SK-N-SH treated with all-trans-retinoic acid at 6 μM for 48 hours (cell line): Measurements from ENCODE around the gene PRKCQ.

Experiments used
- ATAC-seq: fragments of 200-7000 bp; cut with Tn5 transposase; 3 replicates; pipeline ENCODE4 v1.9.1; 2020; ENCODE audit warnings: mild to moderate bottlenecking, moderate library complexity
- ARNTL ChIP-seq: fragments of 450-650 bp; formaldehyde crosslinking; IDR thresholded peaks from 2 replicates; pipeline ENCODE4 v1.5.0; 2020; ENCODE audit warnings: low read depth, mild to moderate bottlenecking, moderate library complexity, borderline replicate concordance
- BACH2 ChIP-seq: fragments of 250-450 bp; sonication (Bioruptor Pico); IDR thresholded peaks from 2 replicates; pipeline ENCODE4 v1.9.0; 2021; ENCODE audit warnings: mild to moderate bottlenecking, borderline replicate concordance
- CSDC2 ChIP-seq: fragments of 250-450 bp; sonication (Bioruptor Pico); IDR thresholded peaks from 2 replicates; pipeline ENCODE4 v1.5.0; 2020; ENCODE audit warnings: mild to moderate bottlenecking, moderate library complexity
- CSRNP3 ChIP-seq: fragments of 250-450 bp; sonication (Bioruptor Pico); IDR thresholded peaks from 2 replicates; pipeline ENCODE4 v1.5.1; 2021; ENCODE audit warnings: mild to moderate bottlenecking, moderate library complexity
- ESRRG ChIP-seq: fragments of 250-450 bp; sonication (Bioruptor Pico); IDR thresholded peaks from 2 replicates; pipeline ENCODE4 v1.6.1; 2021; ENCODE audit warnings: mild to moderate bottlenecking
- GLIS3 ChIP-seq: fragments of 250-450 bp; sonication (Bioruptor Pico); IDR thresholded peaks from 2 replicates; pipeline ENCODE4 v1.5.0; 2020; ENCODE audit warnings: mild to moderate bottlenecking, moderate library complexity
- ISL1 ChIP-seq: fragments of 250-450 bp; sonication (Bioruptor Pico); IDR thresholded peaks from 2 replicates; pipeline ENCODE4 v2.1.2; 2022; ENCODE audit warnings: mild to moderate bottlenecking, moderate library complexity
- OSR1 ChIP-seq: fragments of 250-450 bp; sonication (Bioruptor Pico); IDR thresholded peaks from 2 replicates; pipeline ENCODE4 v1.8.0; 2022; ENCODE audit warnings: moderate library complexity, mild to moderate bottlenecking, inconsistent platforms
- POU6F1 ChIP-seq: fragments of 250-450 bp; sonication (Bioruptor Pico); IDR thresholded peaks from 2 replicates; pipeline ENCODE4 v1.8.0; 2021; ENCODE audit warnings: low read depth, mild to moderate bottlenecking, moderate library complexity, borderline replicate concordance
- PPARA ChIP-seq: fragments of 250-450 bp; sonication (Bioruptor Pico); IDR thresholded peaks from 2 replicates; pipeline ENCODE4 v1.5.0; 2020; ENCODE audit warnings: mild to moderate bottlenecking, borderline replicate concordance
- RARB ChIP-seq: fragments of 250-450 bp; sonication (Bioruptor Pico); IDR thresholded peaks from 2 replicates; pipeline ENCODE4 v1.8.0; 2021; ENCODE audit warnings: mild to moderate bottlenecking, moderate library complexity
- SNAI2 ChIP-seq: fragments of 250-450 bp; sonication (Bioruptor Pico); IDR thresholded peaks from 2 replicates; pipeline ENCODE4 v1.5.0; 2020; ENCODE audit warnings: mild to moderate bottlenecking, moderate library complexity
- TCF4 ChIP-seq: fragments of 250-450 bp; sonication (Bioruptor Pico); IDR thresholded peaks from 2 replicates; pipeline ENCODE4 v1.8.0; 2021; ENCODE audit warnings: mild to moderate bottlenecking, moderate library complexity, borderline replicate concordance
- TOX ChIP-seq: fragments of 250-450 bp; sonication (Bioruptor Pico); IDR thresholded peaks from 2 replicates; pipeline ENCODE4 v1.8.0; 2021; ENCODE audit warnings: mild to moderate bottlenecking, moderate library complexity, borderline replicate concordance
- TSHZ2 ChIP-seq: fragments of 250-450 bp; sonication (Bioruptor Pico); IDR thresholded peaks from 2 replicates; pipeline ENCODE4 v1.5.0; 2020; ENCODE audit warnings: mild to moderate bottlenecking, moderate library complexity
- ZC3H10 ChIP-seq: fragments of 250-450 bp; sonication (Bioruptor Pico); IDR thresholded peaks from 2 replicates; pipeline ENCODE4 v1.5.1; 2021; ENCODE audit warnings: mild to moderate bottlenecking, moderate library complexity
- ZFP3 ChIP-seq: fragments of 250-450 bp; sonication (Bioruptor Pico); IDR thresholded peaks from 2 replicates; pipeline ENCODE4 v1.5.0; 2020; ENCODE audit warnings: mild to moderate bottlenecking, moderate library complexity
- ZFP30 ChIP-seq: fragments of 450-650 bp; formaldehyde crosslinking; IDR thresholded peaks from 2 replicates; pipeline ENCODE4 v1.5.0; 2022; ENCODE audit warnings: mild to moderate bottlenecking, moderate library complexity
- ZNF565 ChIP-seq: fragments of 450-650 bp; formaldehyde crosslinking; conservative IDR thresholded peaks from 2 replicates; pipeline ENCODE4 v1.5.0; 2020; ENCODE audit warnings: low read depth, mild to moderate bottlenecking, moderate library complexity
- ZNF70 ChIP-seq: fragments of 450-650 bp; formaldehyde crosslinking; IDR thresholded peaks from 2 replicates; pipeline ENCODE4 v1.5.0; 2020; ENCODE audit warnings: mild to moderate bottlenecking, moderate library complexity
- ZNF8 ChIP-seq: fragments of 450-650 bp; formaldehyde crosslinking; IDR thresholded peaks from 2 replicates; pipeline ENCODE4 v1.5.0; 2020; ENCODE audit warnings: mild to moderate bottlenecking, moderate library complexity
- TF ChIP-seq, protein P1 (sequence below): fragments of 250-450 bp; sonication (Bioruptor Pico); IDR thresholded peaks from 2 replicates; pipeline ENCODE4 v1.8.0; 2020; ENCODE audit warnings: mild to moderate bottlenecking, moderate library complexity, borderline replicate concordance
- TF ChIP-seq, protein P2 (sequence below): fragments of 250-450 bp; sonication (Bioruptor Pico); IDR thresholded peaks from 2 replicates; pipeline ENCODE4 v1.5.1; 2020; ENCODE audit warnings: low read depth, mild to moderate bottlenecking, moderate library complexity

PRKCQ gene

GRCh38 chr10:6505300-6505699, 74.8 kb downstream of the PRKCQ start:
- no peak for ATAC-seq
- no peak for TF ChIP-seq ESRRG (CRISPR knock-in tag)
- TF ChIP-seq ZNF565 (CRISPR knock-in tag), result no peak
- TF ChIP-seq OSR1 (CRISPR knock-in tag), result no peak
- TF ChIP-seq ZC3H10, result no peak
- no peak for TF ChIP-seq SNAI2 (CRISPR knock-in tag)
- no peak for TF ChIP-seq TCF4
- no peak for TF ChIP-seq ZNF70 (CRISPR knock-in tag)
- TF ChIP-seq RARB, result no peak
- TF ChIP-seq POU6F1 (CRISPR knock-in tag), result no peak
- TF ChIP-seq, all 23 proteins: peak for 0

DNA sequence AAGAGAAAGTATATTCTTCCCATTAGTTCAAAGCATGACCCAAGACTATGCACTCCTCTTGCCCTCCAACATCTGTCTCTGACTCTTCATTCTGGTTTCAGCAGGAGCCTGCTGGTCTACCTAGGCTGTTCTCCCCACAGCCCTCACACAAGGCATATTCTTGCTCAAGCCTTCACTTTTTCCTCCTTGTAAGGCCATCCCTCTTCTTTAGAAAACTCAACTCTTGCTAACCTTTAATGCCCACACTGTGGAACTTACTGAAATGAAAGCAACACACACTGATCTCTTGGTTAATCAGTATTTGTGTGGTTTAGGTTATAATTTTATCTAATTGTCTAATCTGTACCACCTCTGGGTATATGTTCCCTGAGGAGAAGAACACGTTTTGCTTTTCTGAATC, 75.8 kb downstream of the PRKCQ start:
- ATAC-seq, result no peak
- TF ChIP-seq ESRRG (CRISPR knock-in tag) (no peak), SNAI2 (CRISPR knock-in tag) (no peak), PPARA (CRISPR knock-in tag) (no peak), TOX (CRISPR knock-in tag) (no peak), ZC3H10 (no peak), BACH2 (CRISPR knock-in tag) (no peak), CSDC2 (no peak), ZFP30 (CRISPR knock-in tag) (no peak), CSRNP3 (no peak), OSR1 (CRISPR knock-in tag) (no peak), ZFP3 (CRISPR knock-in tag) (no peak), ZNF8 (no peak)
- TF ChIP-seq, protein P1, sequence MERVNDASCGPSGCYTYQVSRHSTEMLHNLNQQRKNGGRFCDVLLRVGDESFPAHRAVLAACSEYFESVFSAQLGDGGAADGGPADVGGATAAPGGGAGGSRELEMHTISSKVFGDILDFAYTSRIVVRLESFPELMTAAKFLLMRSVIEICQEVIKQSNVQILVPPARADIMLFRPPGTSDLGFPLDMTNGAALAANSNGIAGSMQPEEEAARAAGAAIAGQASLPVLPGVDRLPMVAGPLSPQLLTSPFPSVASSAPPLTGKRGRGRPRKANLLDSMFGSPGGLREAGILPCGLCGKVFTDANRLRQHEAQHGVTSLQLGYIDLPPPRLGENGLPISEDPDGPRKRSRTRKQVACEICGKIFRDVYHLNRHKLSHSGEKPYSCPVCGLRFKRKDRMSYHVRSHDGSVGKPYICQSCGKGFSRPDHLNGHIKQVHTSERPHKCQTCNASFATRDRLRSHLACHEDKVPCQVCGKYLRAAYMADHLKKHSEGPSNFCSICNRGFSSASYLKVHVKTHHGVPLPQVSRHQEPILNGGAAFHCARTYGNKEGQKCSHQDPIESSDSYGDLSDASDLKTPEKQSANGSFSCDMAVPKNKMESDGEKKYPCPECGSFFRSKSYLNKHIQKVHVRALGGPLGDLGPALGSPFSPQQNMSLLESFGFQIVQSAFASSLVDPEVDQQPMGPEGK (CRISPR knock-in tag), result no peak
- TF ChIP-seq, protein P2, sequence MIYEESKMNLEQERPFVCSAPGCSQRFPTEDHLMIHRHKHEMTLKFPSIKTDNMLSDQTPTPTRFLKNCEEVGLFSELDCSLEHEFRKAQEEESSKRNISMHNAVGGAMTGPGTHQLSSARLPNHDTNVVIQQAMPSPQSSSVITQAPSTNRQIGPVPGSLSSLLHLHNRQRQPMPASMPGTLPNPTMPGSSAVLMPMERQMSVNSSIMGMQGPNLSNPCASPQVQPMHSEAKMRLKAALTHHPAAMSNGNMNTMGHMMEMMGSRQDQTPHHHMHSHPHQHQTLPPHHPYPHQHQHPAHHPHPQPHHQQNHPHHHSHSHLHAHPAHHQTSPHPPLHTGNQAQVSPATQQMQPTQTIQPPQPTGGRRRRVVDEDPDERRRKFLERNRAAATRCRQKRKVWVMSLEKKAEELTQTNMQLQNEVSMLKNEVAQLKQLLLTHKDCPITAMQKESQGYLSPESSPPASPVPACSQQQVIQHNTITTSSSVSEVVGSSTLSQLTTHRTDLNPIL (CRISPR knock-in tag), result no peak

GRCh38 chr10:6503171-6503570, 76.9 kb downstream of the PRKCQ start:
- TF ChIP-seq CSDC2, result no peak
- TF ChIP-seq TSHZ2 (CRISPR knock-in tag), result no peak
- no peak for TF ChIP-seq ARNTL (CRISPR knock-in tag)
- no peak for TF ChIP-seq POU6F1 (CRISPR knock-in tag)
- TF ChIP-seq TCF4, result no peak
- no peak for TF ChIP-seq CSRNP3
- no peak for TF ChIP-seq OSR1 (CRISPR knock-in tag)
- no peak for TF ChIP-seq ZFP30 (CRISPR knock-in tag)
- no peak for TF ChIP-seq BACH2 (CRISPR knock-in tag)
- no peak for TF ChIP-seq TOX (CRISPR knock-in tag)
- TF ChIP-seq ZNF8, result no peak
- no peak for TF ChIP-seq PPARA (CRISPR knock-in tag)
- TF ChIP-seq RARB, result no peak
- TF ChIP-seq GLIS3 (CRISPR knock-in tag), result no peak
- no peak for TF ChIP-seq ISL1 (CRISPR knock-in tag)
- TF ChIP-seq ZC3H10, result no peak
- no peak for TF ChIP-seq ZNF70 (CRISPR knock-in tag)
- TF ChIP-seq, protein P2 (CRISPR knock-in tag), result no peak
- no peak for ATAC-seq
